ENCODE results near the gene ATXN3. TPM values are rescaled to one million over a fixed set of nuclear protein-coding genes. Genes with fewer than 3 reads are reported as not detected.
A peak's percentile ranks its signal among the peaks of the same experiment; 100 is the strongest.
"Not testable (repeated sequence)": the region's sequence is repeated elsewhere in the genome, so short reads cannot be mapped to it uniquely, and the experiment has no call there.

Gene ATXN3
- polyA plus RNA-seq, 3 donors = 26.5 to 28.7 (median 27.6) TPM

DNA sequence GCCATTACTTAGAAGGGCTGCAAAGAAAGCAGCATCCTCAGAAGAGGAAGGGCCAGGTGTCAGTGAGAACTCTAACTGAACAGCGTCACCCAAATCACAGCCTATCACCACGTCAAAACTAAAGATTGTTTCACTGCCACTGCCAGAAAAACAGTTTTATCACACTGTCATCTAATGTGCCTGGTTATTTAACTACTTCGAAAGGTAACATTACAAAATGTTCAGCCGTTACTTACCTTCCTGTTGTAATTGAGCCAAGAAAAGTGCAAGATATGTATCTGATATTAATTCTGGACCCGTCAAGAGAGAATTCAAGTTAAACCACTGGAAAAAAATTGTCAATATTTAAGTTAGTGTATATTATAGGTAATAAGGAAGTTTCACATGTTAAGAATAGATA, 17.9 kb downstream of the ATXN3 start:
- no peak for DNase-seq (ENCODE audit: low read depth in 3 of 3, low spot score in 2 of 3)

DNA sequence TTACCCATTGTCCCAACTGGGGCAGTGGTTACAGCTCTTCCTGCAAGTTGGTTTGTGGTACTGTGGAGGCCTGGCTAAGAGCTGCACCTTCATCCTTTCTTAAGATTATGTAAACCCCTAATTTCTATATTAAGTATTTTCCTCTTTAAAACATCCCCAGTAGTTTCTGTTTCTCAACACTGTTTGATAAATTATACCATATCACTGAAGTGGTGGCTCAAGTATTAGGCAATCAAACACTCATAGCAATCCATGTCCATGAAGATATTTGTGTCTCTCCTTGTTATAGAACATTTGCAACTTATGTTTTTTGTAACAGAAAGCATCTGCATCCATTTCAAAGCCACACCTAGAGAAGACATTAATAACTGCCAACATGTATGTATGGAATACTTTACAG, 31.8 kb downstream of the ATXN3 start:
- no peak for DNase-seq (ENCODE audit: low read depth in 3 of 3, low spot score in 2 of 3)

DNA sequence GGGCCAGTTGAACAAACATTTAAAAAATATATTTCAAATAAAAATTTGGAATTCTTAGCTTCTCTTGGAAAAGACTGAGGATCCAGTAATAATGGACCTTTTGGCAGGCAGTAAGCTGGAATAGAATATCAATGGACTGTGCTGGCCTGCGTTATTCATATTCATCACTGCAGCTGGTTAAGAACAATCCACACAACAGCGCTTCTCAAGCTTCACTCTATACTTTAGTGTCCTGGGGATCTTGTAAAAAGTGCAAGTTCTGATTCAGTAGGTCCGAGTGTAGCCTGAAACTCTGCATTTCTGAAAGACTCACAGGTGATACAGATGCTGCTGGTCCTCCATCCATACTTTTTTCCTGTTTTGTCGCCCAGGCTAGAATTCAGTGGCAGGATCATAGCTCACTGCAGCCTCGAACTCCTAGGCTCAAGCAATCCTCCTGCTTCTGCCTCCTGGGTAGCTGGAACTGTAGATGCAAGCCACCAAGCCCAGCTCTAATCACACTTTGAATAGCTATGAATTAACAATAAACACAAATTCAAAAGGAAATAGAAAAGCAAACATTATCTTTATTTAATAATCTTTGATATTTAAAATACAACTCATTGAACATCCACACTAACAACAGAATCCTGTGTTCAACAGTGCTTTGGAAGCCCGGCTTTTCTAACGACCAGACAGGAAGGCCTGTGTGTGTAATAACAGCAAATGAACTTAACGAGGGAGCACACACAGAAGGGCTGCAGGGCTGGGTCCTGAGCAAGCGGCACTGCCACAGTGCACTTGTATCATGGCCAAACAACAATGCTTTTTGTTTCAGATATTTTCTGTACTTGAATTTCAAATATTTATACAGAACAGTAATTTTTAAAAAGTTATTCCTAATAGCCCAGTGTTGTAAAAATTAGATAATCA, 48.1 kb downstream of the ATXN3 start:
- no peak for DNase-seq (ENCODE audit: low read depth in 3 of 3, low spot score in 2 of 3)

DNA sequence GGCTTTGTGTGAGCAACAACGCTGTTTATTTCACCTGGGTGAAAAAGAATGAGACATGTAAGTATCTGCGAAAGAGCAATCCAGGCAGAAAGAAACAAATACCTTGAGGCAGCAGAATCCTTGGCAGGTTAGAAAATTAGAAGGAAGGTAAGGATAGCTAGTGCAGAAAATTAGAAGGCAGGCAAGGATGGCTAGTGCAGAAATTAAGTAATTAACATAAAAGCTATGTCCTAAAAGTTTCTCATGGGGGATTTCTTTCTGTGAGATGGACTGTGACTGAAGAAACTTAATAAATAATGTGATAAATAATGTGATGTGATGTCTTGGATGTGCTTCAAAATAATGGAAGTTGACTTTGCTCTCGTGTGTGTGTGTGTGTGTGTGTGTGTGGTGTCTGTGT, 56.6 kb downstream of the ATXN3 start:
- no peak for DNase-seq (ENCODE audit: low read depth in 3 of 3, low spot score in 2 of 3)

DNA sequence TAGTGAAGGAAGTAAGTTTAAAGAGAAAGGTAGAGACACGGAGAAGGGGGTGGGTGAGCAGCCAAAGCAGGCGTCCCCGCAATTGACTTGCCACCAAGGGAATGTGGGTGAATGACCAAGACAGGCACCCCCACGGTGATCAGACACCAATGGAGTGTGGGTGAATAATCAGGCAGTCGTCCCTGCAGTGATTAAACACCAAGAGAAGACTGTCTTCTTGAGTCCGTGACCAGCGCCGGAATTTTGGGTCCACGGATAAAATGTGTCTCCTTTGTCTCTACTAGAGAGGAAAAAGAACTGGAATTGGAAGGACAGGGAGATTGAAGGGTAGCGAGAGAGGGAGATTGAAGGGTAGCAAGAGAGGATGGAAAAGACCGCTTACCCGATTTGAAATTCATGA, 57.2 kb downstream of the ATXN3 start:
- not testable (repeated sequence) for DNase-seq (ENCODE audit: low read depth in 3 of 3, low spot score in 2 of 3)

DNA sequence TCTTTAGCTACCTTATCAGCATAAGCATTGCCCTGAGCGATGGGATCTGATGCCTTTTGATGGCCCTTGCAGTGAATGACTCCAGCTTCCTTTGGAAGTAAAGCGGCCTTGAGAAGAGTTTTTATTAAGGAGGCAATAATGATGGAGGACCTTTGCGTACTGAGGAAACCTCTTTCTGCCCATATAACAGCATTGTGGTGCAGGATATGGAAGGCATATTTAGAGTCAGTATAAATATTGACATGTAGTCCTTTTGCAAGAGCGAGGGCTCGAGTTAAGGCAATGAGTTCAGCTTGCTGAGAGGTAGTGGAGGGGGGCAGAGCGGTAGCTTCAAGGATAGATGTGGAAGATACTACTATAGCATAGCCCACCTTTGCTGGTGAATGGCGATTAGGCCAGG, 60.5 kb downstream of the ATXN3 start:
- DNase-seq (ENCODE audit: low read depth in 3 of 3, low spot score in 2 of 3) = not testable (repeated sequence)

DNA sequence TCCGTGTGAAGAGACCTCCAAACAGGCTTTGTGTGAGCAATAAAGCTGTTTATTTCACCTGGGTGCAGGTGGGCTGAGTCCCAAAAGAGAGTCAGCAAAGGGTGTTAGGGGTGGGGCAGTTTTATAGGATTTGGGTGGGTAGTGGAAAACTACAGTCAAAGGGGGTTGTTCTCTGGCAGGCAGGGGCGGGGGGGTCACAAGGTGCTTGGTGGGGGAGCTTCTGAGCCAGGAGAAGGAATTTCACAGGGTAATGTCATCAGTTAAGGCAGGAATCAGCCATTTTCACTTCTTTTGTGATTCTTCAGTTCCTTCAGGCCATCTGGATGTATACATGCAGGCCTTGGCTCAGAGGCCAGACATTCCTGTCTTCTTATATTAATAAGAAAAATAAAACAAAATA, 64.6 kb downstream of the ATXN3 start:
- DNase-seq (ENCODE audit: low read depth in 3 of 3, low spot score in 2 of 3) = not testable (repeated sequence)

DNA sequence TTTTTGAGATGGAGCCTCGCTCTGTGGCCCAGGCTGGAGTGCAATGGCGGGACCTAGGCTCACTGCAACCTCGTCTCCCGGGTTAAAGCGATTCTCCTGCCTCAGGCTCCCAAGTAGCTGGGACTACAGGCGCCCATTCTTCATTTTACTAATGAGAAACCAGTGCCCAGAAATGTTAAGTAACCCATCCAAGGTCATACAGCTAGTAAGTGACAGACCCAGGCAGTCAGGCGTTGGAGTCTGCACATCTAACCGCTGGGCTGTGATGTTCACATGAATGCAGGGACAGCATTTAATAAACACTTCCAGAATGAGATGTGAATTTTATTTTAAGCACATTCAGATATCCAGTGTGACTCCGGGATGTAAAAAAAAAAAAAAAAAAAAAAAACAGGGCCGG, 65.2 kb downstream of the ATXN3 start:
- no peak for DNase-seq (ENCODE audit: low read depth in 3 of 3, low spot score in 2 of 3)

DNA sequence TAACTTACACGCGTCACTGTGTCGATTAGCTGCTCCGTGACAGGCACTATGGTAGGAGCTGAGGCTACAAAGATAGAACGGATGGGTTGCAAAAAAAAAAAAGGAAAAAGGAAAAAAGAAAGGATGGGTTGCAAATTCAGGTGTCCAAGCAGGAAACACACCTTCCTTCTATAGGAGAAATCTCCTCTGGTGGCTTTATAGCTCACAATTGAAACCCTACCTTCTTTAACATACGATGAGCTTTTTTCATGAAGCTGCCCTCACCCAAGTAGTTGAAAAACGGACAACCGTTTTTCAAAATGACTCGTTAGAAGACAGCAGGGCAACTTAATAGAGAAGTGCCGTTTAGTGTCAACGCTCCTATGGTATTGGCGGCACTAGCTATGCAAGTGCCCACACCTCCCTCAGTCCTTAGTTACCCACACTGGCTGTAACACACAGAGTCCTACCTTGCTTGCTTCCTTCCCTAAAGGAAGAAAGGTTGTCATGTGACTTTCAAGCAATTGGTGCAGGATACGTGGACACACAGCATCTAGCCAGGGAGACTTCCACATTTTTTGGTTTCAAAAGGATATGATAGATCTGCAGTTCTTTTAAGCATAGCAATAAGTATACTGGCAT, 65.8 kb downstream of the ATXN3 start:
- peak in 2 of 3 donors; percentile 4 to 19 for DNase-seq (ENCODE audit: low read depth in 3 of 3, low spot score in 2 of 3)

DNA sequence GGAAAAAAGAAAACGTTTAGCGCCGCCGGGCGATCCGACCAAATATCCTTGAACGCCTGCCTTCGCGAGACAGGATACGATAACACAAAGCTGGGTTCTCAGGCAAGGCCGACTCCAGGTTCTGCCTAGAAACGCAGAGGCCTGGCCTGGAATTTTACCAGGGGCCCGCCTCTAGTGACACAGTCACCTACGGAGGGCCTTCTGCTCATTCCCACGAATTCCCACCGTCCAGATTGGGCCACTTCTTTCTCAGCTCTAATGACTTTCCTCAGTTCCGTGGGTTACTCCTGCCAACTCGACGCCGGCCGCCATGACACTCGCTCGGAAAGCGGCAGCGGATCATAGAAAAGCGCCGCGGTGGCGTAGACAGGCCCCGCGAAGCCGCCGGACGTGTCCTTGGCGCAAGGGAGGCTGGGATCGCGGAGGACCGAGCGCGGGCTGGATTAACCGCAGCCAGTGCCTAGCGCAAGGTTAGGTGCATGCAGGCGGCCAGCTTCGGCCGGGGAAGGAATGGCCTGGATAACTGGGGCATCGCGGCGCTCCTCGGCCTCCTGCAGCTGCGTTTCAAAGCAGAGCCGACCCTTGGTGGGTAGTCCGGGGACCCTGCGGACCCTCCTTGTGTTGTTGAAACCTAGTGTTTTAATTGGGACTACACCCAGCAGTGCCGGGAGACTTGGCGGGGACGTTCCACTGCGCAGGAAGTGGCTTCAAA, 66.5 kb downstream of the ATXN3 start, which contains the start of gene TRIP11:
TRIP11 (minus strand) TSS at position 341 of the 712 bp plus-strand sequence. CDS start 374 bp downstream, outside the sequence.
- DNase-seq (ENCODE audit: low read depth in 3 of 3, low spot score in 2 of 3) = peak; percentile 83 to 88 (median 84)

DNA sequence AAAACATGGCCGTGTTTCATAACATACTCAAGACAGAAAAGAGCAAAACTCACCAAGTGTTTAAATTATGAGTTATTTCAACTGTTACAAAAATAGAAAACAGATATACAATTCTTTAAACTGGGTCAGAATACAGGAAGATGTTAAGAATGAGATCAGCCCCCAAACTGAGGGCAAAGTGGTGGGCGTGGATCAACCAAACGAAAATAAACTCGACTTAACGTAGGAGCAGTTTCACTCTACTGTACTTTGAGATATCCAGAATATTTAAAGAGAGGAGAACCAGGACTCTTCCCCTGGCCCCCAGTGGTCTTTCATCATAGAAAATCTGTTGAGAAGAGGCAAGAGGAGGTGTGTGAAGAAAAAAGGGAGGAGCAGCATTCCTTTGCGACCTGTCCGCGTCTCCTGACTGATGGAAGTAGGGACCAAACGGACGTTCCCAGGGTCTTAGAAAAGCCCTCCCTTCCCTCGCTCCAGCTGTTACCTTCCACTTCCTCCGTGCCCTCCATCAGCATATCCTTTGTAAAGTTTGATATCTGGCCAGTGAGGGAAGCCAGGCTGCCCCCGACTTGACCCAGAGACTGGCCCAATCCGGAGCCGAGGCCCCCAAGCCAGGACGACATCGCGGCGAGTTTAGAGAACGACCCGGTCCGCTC, 67.2 kb downstream of the ATXN3 start:
- peak; percentile 65 to 69 (median 68) for DNase-seq (ENCODE audit: low read depth in 3 of 3, low spot score in 2 of 3)

DNA sequence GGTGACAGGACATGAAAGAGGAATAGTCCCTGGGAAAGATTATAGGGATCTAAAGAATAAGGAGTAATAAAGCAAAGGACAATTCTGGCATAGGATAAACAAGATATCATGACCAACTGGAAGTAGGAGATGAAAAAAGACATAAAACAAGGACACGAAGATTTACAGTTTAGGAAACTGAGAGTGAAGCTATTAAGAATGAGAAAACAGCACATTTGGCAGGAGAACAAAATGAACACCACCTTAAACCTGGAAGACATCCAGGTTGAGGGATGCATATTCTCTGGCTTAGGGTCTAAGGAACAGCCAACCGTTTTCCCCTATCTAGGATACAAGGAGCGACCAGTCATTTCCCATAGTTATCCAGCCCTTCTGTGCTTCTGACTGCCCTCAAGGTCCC, 68.4 kb downstream of the ATXN3 start:
- no peak for DNase-seq (ENCODE audit: low read depth in 3 of 3, low spot score in 2 of 3)

DNA sequence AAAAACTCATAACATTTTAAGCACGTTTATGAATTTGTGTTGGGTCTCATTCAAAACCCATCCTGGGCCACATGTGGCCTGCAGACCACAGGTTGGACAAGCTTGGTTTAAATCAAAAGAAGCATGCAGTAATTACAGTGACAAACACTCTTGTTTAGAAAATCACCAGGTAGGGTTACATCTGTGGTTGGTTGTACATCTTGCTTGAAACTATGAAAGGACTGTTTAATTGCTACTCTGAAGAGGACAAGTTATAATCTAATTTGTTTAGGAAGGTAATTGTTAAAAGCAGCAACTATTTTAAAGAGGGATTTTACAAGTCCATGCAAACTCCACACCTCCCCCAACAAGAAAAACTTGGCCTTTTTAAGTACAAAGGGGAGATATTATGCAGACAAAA, 70.5 kb downstream of the ATXN3 start:
- no peak for DNase-seq (ENCODE audit: low read depth in 3 of 3, low spot score in 2 of 3)

DNA sequence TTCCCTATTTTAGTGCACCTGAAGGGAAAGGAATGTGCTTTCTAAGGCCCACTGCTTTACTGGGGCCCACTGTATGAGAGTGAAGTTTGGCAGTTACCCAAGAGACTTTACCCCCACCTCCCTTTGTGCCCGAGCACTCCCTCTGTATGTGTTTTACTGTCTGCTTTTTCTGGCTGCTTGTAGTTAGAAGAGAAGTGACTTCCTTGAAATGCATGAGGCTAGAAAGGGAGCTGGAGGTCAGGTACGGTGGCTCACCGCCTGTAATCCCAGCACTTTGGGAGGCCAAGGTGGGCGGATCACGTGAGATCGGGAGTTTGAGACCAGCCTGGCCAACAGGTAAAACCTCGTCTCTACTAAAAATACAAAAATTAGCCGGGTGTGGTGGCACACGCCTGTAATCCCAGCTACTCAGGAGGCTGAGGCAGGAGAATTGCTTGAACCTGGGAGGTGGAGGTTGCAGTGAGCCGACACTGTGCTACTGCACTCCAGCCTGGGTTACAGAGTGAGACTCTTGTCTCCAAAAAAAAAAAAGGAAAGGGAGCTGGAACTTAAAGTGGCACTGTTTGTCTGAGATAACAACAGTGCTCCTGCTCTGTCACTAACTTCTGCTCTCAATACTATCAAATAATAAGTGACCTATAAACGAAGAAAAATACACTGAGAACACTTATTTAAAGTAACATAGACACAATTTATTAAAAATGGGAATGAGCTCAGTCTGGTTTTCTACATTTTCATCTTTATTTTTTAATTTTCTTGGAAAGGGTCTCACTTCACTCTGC, 72.3 kb downstream of the ATXN3 start:
- no peak for DNase-seq (ENCODE audit: low read depth in 3 of 3, low spot score in 2 of 3)

DNA sequence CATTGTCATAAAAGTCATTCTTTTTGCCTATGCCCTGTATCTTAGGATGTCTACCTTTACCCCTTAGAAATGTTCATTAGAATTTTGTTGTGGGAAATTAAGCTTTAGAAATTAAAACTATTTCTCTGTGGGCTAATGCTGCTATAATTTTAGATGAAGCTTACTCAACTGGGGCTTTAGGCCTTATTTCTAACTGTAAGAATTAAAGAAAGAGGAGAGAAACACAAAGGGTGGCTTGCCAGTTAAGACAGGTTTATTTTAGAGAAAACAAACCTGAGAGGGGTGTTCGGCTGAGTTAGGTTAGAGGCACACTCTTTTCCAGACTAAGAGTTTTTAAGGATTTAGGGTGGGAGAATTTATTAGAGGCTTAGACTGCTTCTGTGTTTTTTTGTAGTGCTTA, 72.9 kb downstream of the ATXN3 start:
- DNase-seq (ENCODE audit: low read depth in 3 of 3, low spot score in 2 of 3) = no peak

DNA sequence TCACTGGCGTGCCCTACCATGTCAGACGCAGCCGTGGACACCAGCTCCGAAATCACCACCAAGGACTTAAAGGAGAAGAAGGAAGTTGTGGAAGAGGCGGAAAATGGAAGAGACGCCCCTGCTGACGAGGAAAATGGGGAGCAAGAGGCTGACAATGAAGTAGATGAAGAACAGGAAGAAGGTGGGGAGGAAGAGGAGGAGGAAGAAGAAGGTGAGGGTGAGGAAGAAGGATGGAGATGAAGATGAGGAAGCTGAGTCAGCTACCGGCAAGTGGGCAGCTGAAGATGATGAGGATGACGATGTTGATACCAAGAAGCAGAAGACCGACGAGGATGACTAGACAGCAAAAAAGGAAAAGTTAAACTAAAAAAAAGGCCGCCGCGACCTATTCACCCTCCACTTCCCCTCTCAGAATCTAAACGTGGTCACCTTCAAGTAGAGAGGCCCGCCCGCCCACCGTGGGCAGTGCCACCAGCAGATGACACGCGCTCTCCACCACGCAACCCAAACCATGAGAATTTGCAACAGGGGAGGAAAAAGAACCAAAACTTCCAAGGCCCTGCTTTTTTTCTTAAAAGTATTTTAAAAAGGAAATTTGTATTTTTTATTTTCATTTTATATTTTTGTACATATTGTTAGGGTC, 79.7 kb downstream of the ATXN3 start:
- no peak for DNase-seq (ENCODE audit: low read depth in 3 of 3, low spot score in 2 of 3)

DNA sequence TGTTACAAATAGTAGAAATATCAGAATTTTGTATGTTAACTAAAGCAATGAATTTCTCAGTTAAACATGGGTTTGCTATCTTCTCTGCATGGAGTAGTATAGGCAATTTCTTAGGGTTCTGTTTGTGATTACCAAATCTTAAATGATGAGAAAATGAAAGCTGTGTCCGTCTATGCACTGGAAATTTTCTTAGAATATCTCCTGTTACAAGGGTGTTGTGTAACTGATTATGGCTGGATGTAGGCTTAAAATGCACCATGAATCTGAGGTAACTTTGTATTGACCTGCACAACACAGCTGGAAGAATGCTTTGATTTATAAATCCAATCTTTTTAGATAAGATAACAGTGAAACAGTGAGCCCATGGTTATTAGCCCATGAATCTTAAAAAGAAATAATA, 84.3 kb downstream of the ATXN3 start:
- no peak for DNase-seq (ENCODE audit: low read depth in 3 of 3, low spot score in 2 of 3)

DNA sequence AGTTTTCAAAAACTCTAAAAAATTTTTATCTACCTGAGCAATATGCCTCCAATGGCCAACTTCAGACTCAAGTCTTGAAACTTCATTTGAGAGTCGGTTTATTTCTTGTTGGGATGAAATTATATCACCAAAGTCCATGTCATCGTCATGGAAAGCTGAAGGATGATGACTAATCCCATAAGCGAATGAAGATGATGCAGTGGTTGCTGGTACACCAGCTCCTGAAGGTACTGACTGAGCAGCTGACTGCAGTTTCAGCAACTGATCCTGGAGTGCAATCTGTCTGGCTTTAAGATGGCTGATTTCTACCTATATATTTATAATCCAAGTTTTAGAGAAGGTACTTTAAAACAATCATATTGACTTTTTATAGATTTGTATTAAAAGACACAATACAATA, 84.9 kb downstream of the ATXN3 start:
- no peak for DNase-seq (ENCODE audit: low read depth in 3 of 3, low spot score in 2 of 3)

DNA sequence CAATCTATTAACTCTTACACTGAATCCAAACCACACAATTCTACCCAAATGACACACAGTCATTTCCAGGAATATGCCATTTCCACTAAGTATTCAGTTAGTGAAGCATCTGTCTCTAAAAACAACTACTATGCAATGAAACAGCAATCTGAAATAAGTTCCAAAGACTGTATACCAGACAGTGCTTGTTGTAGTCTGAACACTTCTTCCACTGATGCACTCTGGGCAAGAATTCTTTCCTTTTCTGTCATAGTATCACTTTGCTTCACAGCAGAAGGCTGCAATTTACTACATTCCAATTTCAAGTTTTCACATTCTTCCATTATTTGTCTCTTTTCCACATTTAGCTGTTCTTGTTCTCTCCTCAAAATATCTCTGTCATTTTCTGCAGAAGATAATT, 92.3 kb downstream of the ATXN3 start:
- DNase-seq (ENCODE audit: low read depth in 3 of 3, low spot score in 2 of 3) = no peak

Data from right renal cortex interstitium (tissue), 3 donors.